Suprapubic skin (tissue), 4 donors: Measurements from ENCODE around the gene VTI1A. TPM values are rescaled to one million over a fixed set of nuclear protein-coding genes. Genes with fewer than 3 reads are reported as not detected.
A peak's percentile ranks its signal among the peaks of the same experiment; 100 is the strongest.

Experiments
- DNase-seq, 2 donors: peaks; one replicate each; pipeline ENCODE4 v3.0.0-alpha.2; 2019; ENCODE audit warnings: low spot score in 2 of 2
- H3K27ac ChIP-seq: fragments of 200-600 bp; sonication (generic); one replicate; pipeline ENCODE4 v1.5.1; 2019
- H3K27me3 ChIP-seq: fragments of 200-600 bp; sonication (generic); one replicate; pipeline ENCODE4 v1.5.1; 2019
- H3K36me3 ChIP-seq: fragments of 200-600 bp; sonication (generic); one replicate; pipeline ENCODE4 v1.5.1; 2019
- H3K4me1 ChIP-seq: fragments of 200-600 bp; sonication (generic); one replicate; pipeline ENCODE4 v1.5.1; 2019
- H3K4me3 ChIP-seq: fragments of 200-600 bp; sonication (generic); one replicate; pipeline ENCODE4 v1.5.1; 2019; ENCODE audit warnings: mild to moderate bottlenecking
- H3K9me3 ChIP-seq: fragments of 200-600 bp; sonication (generic); one replicate; pipeline ENCODE4 v1.5.1; 2019
- CTCF ChIP-seq, 2 donors: fragments of 200-600 bp in 1 of 2; fragments of 450-650 bp in 1 of 2; sonication (generic) in 1 of 2; IDR thresholded peaks; one replicate each; pipeline ENCODE4 v1.5.1; 2016 to 2019; ENCODE audit warnings: antibody characterized with exemption in 2 of 2, mild to moderate bottlenecking in 1 of 2, moderate library complexity in 1 of 2
- EP300 ChIP-seq: sonication (generic); formaldehyde crosslinking; IDR thresholded peaks from one replicate; pipeline ENCODE4 v1.6.1; 2017; ENCODE audit warnings: antibody characterized with exemption
- POLR2A ChIP-seq, 2 donors: fragments of 450-650 bp; IDR thresholded peaks; one replicate each; pipeline ENCODE4 v1.6.1; 2017; ENCODE audit warnings: antibody characterized with exemption in 2 of 2, mild to moderate bottlenecking in 2 of 2, moderate library complexity in 2 of 2
- POLR2AphosphoS5 ChIP-seq, 3 donors: sonication (generic); formaldehyde crosslinking; IDR thresholded peaks; one replicate each; pipeline ENCODE4 v1.6.1; 2017; ENCODE audit warnings: antibody characterized with exemption in 3 of 3
- WGBS: methylation state at CpG from one replicate; pipeline ENCODE4 v1.1.5; 2018; 5-methylcytosine and 5-hydroxymethylcytosine counted together
- total RNA-seq, 4 donors: library from RNA; depleted of rRNA; stranded (reverse); fragments of >200 nt; gene quantifications; one replicate each; pipeline ENCODE4 v1.1.0, GENCODE V29; 2016

VTI1A gene
- total RNA-seq, 4 donors from 2014 or later: 43.0 to 81.0 (median 49.2) TPM

- no peak for DNase-seq
- no peaks in the 10 kb centered on the region for H3K36me3 ChIP-seq
- no peaks in the 10 kb centered on the region for H3K4me1 ChIP-seq
- no peak overlapping the region for H3K27ac ChIP-seq
- H3K27me3 ChIP-seq: no peaks in the 10 kb centered on the region
- H3K9me3 ChIP-seq: no peaks in the 10 kb centered on the region
- WGBS: 81% methylated on average over 3 of the region's 3 CpGs
- TF ChIP-seq POLR2A (IDR thresholded peaks at IDR 0.05) (no peak), EP300 (no peak), CTCF (IDR thresholded peaks at IDR 0.05) (no peak)
- H3K4me3 ChIP-seq: no peak overlapping the region
Measured at GRCh38 chr10:112678987-112679386, 232.0 kb downstream of the VTI1A start.

GRCh38 chr10:112679392-112679791 lies 232.4 kb downstream of the VTI1A start:
- no peak overlapping the region for H3K27ac ChIP-seq
- 91% methylated on average over 2 of the region's 2 CpGs for WGBS
- H3K9me3 ChIP-seq: no peaks in the 10 kb centered on the region
- no peaks in the 10 kb centered on the region for H3K4me1 ChIP-seq
- no peaks in the 10 kb centered on the region for H3K27me3 ChIP-seq
- H3K36me3 ChIP-seq: no peaks in the 10 kb centered on the region
- H3K4me3 ChIP-seq: no peak overlapping the region
- TF ChIP-seq POLR2AphosphoS5 (IDR thresholded peaks at IDR 0.05): no peak
- no peak for TF ChIP-seq POLR2A (IDR thresholded peaks at IDR 0.05)
- no peak for TF ChIP-seq EP300
- TF ChIP-seq CTCF (IDR thresholded peaks at IDR 0.05): no peak
- no peak for DNase-seq

GRCh38 chr10:112680586-112680985 lies 233.6 kb downstream of the VTI1A start:
- TF ChIP-seq EP300 (no peak), POLR2AphosphoS5 (IDR thresholded peaks at IDR 0.05) (no peak), POLR2A (IDR thresholded peaks at IDR 0.05) (no peak), CTCF (IDR thresholded peaks at IDR 0.05) (no peak)
- Histone ChIP-seq H3K36me3 (no peaks in the 10 kb centered on the region), H3K9me3 (no peaks in the 10 kb centered on the region), H3K27me3 (no peaks in the 10 kb centered on the region), H3K4me3 (no peak overlapping the region), H3K27ac (no peak overlapping the region), H3K4me1 (no peaks in the 10 kb centered on the region)
- 90% methylated on average over 1 of the region's 1 CpG for WGBS
- DNase-seq: no peak

GRCh38 chr10:112687647-112688046 lies 240.6 kb downstream of the VTI1A start:
- TF ChIP-seq CTCF (IDR thresholded peaks at IDR 0.05) (no peak), POLR2A (IDR thresholded peaks at IDR 0.05) (no peak), EP300 (no peak), POLR2AphosphoS5 (IDR thresholded peaks at IDR 0.05) (no peak)

GRCh38 chr10:112689327-112690072 lies 242.5 kb downstream of the VTI1A start:
- H3K36me3 ChIP-seq: no peaks in the 10 kb centered on the region
- H3K9me3 ChIP-seq: no peaks in the 10 kb centered on the region
- DNase-seq: no peak
- no peaks in the 10 kb centered on the region for H3K27me3 ChIP-seq
- WGBS: 60% methylated on average over 4 of the region's 4 CpGs
- H3K4me1 ChIP-seq: no peaks in the 10 kb centered on the region
- H3K27ac ChIP-seq: no peak overlapping the region
- TF ChIP-seq POLR2A (IDR thresholded peaks at IDR 0.05) (no peak), CTCF (IDR thresholded peaks at IDR 0.05) (peak in 1 of 2 donors; percentile 10), POLR2AphosphoS5 (IDR thresholded peaks at IDR 0.05) (no peak), EP300 (no peak)
- no peak overlapping the region for H3K4me3 ChIP-seq

More at GRCh38 chr10:112687647-112688046, 240.6 kb downstream of the VTI1A start:
- Histone ChIP-seq H3K36me3 (no peaks in the 10 kb centered on the region), H3K4me1 (no peaks in the 10 kb centered on the region), H3K4me3 (no peak overlapping the region), H3K27ac (no peak overlapping the region), H3K27me3 (no peaks in the 10 kb centered on the region), H3K9me3 (no peaks in the 10 kb centered on the region)
- no peak for DNase-seq
- WGBS: 83% methylated on average over 4 of the region's 4 CpGs
